ENCODE data around the gene SLA2. TPM values are rescaled to one million over a fixed set of nuclear protein-coding genes. Genes with fewer than 3 reads are reported as not detected.

The SLA2 gene
- total and polyA plus RNA-seq, 2 experiments from 2014 or later: not detected

GRCh38 chr20:36634342-36634741, 11.7 kb downstream of the SLA2 start:
- Histone ChIP-seq H3K9me3 (ENCODE audit: low read depth) (no peaks in the 10 kb centered on the region), H3K36me3 (ENCODE audit: low read depth) (no peaks in the 10 kb centered on the region), H3K4me1 (ENCODE audit: insufficient read depth) (no peaks in the 10 kb centered on the region), H3K9ac (no peak overlapping the region), H3K4me3 (no peak overlapping the region), H4K20me1 (ENCODE audit: insufficient read depth) (no peaks in the 10 kb centered on the region), H3K79me2 (ENCODE audit: insufficient read depth) (no peaks in the 10 kb centered on the region), H3K4me2 (ENCODE audit: unreplicated experiment) (no peak overlapping the region), H3K27me3 (replicated peaks; ENCODE audit: insufficient read depth) (no peaks in the 10 kb centered on the region), H3F3A (ENCODE audit: insufficient read depth) (no peaks in the 10 kb centered on the region), H3K9me2 (ENCODE audit: insufficient read depth) (no peaks in the 10 kb centered on the region), H2AFZ (no peak overlapping the region), H3K27ac (no peak overlapping the region)
- DNase-seq: no peak
- in situ Hi-C loops (cut with MboI): no loop called here
- 87 to 92% methylated on average over 11 of the region's 11 CpGs for WGBS, 2 experiments (ENCODE audit: low coverage in 1 of 2, low lambda C conversion rate in 2 of 2, missing lambda C conversion rate in 2 of 2)
- TF ChIP-seq EZH2phosphoT487 (IDR thresholded peaks at IDR 0.05; ENCODE audit: insufficient read depth, low read depth): no peak
- no peak for TF ChIP-seq EZH2 (IDR thresholded peaks at IDR 0.05; ENCODE audit: insufficient read depth, poor library complexity, severe bottlenecking)

- Histone ChIP-seq H3K4me1 (ENCODE audit: insufficient read depth) (no peaks in the 10 kb centered on the region), H2AFZ (no peak overlapping the region), H3K36me3 (ENCODE audit: low read depth) (no peaks in the 10 kb centered on the region), H4K20me1 (ENCODE audit: insufficient read depth) (no peaks in the 10 kb centered on the region), H3K27me3 (replicated peaks; ENCODE audit: insufficient read depth) (no peaks in the 10 kb centered on the region), H3K4me3 (no peak overlapping the region), H3K9me3 (ENCODE audit: low read depth) (no peaks in the 10 kb centered on the region), H3K27ac (no peak overlapping the region), H3K4me2 (ENCODE audit: unreplicated experiment) (no peak overlapping the region), H3K79me2 (ENCODE audit: insufficient read depth) (no peaks in the 10 kb centered on the region), H3K9me2 (ENCODE audit: insufficient read depth) (no peaks in the 10 kb centered on the region), H3K9ac (no peak overlapping the region), H3F3A (ENCODE audit: insufficient read depth) (no peaks in the 10 kb centered on the region)
- 63 to 72% methylated on average over 9 of the region's 9 CpGs for whole genome bisulfite sequencing, 2 experiments (ENCODE audit: low coverage in 1 of 2, low lambda C conversion rate in 2 of 2, missing lambda C conversion rate in 2 of 2)
- in situ Hi-C loops (cut with MboI): no loop called here
- no peak for DNase-seq
- TF ChIP-seq EZH2 (IDR thresholded peaks at IDR 0.05; ENCODE audit: insufficient read depth, poor library complexity, severe bottlenecking): no peak
- no peak for TF ChIP-seq EZH2phosphoT487 (IDR thresholded peaks at IDR 0.05; ENCODE audit: insufficient read depth, low read depth)
These were observed 12.7 kb downstream of the SLA2 start for GRCh38 chr20:36633285-36633772.

GRCh38 chr20:36632487-36633284, 13.3 kb downstream of the SLA2 start:
- no peak for DNase-seq
- Histone ChIP-seq H4K20me1 (ENCODE audit: insufficient read depth) (no peaks in the 10 kb centered on the region), H3K9me3 (ENCODE audit: low read depth) (no peaks in the 10 kb centered on the region), H3K4me1 (ENCODE audit: insufficient read depth) (no peaks in the 10 kb centered on the region), H3K27me3 (replicated peaks; ENCODE audit: insufficient read depth) (no peaks in the 10 kb centered on the region), H3F3A (ENCODE audit: insufficient read depth) (no peaks in the 10 kb centered on the region), H2AFZ (no peak overlapping the region), H3K27ac (no peak overlapping the region), H3K9me2 (ENCODE audit: insufficient read depth) (no peaks in the 10 kb centered on the region), H3K79me2 (ENCODE audit: insufficient read depth) (no peaks in the 10 kb centered on the region), H3K9ac (no peak overlapping the region), H3K36me3 (ENCODE audit: low read depth) (no peaks in the 10 kb centered on the region), H3K4me3 (no peak overlapping the region), H3K4me2 (ENCODE audit: unreplicated experiment) (no peak overlapping the region)
- in situ Hi-C loops (cut with MboI): no loop called here
- 77% methylated on average over 13 to 14 of the region's 14 CpGs for WGBS, 2 experiments (ENCODE audit: low coverage in 1 of 2, low lambda C conversion rate in 2 of 2, missing lambda C conversion rate in 2 of 2)
- TF ChIP-seq EZH2 (IDR thresholded peaks at IDR 0.05; ENCODE audit: insufficient read depth, poor library complexity, severe bottlenecking) (no peak), EZH2phosphoT487 (IDR thresholded peaks at IDR 0.05; ENCODE audit: insufficient read depth, low read depth) (no peak)

GRCh38 chr20:36632147-36632486, 13.9 kb downstream of the SLA2 start:
- Histone ChIP-seq H3K9me2 (ENCODE audit: insufficient read depth) (no peaks in the 10 kb centered on the region), H3K4me3 (no peak overlapping the region), H4K20me1 (ENCODE audit: insufficient read depth) (no peaks in the 10 kb centered on the region), H2AFZ (no peak overlapping the region), H3K79me2 (ENCODE audit: insufficient read depth) (no peaks in the 10 kb centered on the region), H3K9me3 (ENCODE audit: low read depth) (no peaks in the 10 kb centered on the region), H3K9ac (no peak overlapping the region), H3K27ac (no peak overlapping the region), H3K27me3 (replicated peaks; ENCODE audit: insufficient read depth) (no peaks in the 10 kb centered on the region), H3K36me3 (ENCODE audit: low read depth) (no peaks in the 10 kb centered on the region), H3K4me1 (ENCODE audit: insufficient read depth) (no peaks in the 10 kb centered on the region), H3K4me2 (ENCODE audit: unreplicated experiment) (no peak overlapping the region), H3F3A (ENCODE audit: insufficient read depth) (no peaks in the 10 kb centered on the region)
- TF ChIP-seq EZH2 (IDR thresholded peaks at IDR 0.05; ENCODE audit: insufficient read depth, poor library complexity, severe bottlenecking) (no peak), EZH2phosphoT487 (IDR thresholded peaks at IDR 0.05; ENCODE audit: insufficient read depth, low read depth) (no peak)
- in situ Hi-C loops (cut with MboI): no loop called here
- 71 to 78% methylated on average over 3 of the region's 3 CpGs for WGBS, 2 experiments (ENCODE audit: low coverage in 1 of 2, low lambda C conversion rate in 2 of 2, missing lambda C conversion rate in 2 of 2)
- DNase-seq: no peak

Data from GM23248 (cell line).